Lung microvascular endothelial cell (primary cell): ENCODE results near the gene METRN. TPM values are rescaled to one million over a fixed set of nuclear protein-coding genes. Genes with fewer than 3 reads are reported as not detected.

Experiments used
- DNase-seq, 2 donors: peaks; one replicate each; pipeline versions ENCODE4 v3.0.0 to v3.0.0-alpha.2; 2010; ENCODE audit warnings: low read depth in 2 of 2
- total RNA-seq: library from RNA; depleted of rRNA; stranded (reverse); fragments of >200 nt; gene quantifications from 2 replicates; pipeline ENCODE4 v1.2.1, GENCODE V29; 2014

Gene METRN
- total RNA-seq, 1 donor from 2014 or later = 13.1 TPM

DNA sequence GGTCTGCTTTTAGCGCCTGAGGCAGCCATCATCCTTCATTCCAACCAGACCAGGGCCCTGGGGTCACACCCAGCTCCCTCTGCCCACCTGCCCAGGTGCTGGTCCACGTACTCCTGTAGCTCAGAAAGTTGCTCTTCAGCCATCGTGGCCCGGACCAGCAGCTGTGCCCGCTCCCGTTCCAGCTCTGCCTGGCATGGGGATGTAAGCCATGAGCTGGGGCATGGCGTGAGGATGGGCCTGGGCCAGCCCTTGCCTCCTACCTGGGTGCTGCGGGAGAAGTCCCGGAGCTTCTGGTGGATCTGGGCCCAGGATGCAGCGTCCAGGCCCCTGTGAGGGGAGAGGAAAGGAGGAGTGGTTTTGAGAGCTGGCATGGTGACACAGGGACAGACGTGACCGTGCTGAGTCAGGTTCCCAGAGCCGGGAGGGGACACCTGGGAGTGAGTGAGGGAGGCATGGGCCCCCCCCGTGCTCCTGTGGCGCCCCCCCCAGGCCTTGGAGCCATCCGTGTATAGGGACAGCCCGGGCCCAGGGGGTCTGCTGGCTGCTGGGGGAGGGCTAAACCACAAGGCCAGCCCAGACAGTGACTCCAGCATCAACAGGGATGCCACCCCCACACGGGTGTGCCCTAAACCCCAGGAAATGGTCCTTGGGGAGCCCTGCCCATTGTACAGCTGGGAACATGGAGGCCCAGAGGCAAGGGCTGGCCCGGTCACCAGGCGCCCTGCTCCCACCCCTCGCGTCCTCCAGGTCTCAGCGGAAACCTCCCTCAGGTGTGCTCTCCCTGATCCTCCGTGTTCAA, 8.1 kb downstream of the METRN start:
- no peak for DNase-seq

DNA sequence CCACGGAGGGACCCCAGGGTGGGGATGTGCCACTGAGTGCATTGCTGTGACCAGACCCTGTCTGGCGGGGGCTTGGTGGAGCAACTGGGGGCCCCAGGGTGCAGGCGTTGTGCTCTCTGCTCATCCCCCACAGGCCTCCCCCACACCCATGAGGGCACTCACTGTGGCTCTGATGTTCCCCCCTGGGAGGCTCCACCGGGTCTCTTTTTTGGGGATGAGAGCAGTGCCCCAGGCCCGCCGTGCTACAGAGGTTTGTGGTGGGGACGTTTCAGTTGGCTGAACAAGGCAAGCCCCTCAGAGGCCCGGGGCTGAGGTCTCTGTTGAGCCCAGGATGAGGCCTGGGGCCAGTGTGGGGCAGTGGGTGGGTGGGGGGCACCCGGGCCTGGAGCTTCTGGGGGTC, 8.8 kb downstream of the METRN start:
- DNase-seq = no peak

DNA sequence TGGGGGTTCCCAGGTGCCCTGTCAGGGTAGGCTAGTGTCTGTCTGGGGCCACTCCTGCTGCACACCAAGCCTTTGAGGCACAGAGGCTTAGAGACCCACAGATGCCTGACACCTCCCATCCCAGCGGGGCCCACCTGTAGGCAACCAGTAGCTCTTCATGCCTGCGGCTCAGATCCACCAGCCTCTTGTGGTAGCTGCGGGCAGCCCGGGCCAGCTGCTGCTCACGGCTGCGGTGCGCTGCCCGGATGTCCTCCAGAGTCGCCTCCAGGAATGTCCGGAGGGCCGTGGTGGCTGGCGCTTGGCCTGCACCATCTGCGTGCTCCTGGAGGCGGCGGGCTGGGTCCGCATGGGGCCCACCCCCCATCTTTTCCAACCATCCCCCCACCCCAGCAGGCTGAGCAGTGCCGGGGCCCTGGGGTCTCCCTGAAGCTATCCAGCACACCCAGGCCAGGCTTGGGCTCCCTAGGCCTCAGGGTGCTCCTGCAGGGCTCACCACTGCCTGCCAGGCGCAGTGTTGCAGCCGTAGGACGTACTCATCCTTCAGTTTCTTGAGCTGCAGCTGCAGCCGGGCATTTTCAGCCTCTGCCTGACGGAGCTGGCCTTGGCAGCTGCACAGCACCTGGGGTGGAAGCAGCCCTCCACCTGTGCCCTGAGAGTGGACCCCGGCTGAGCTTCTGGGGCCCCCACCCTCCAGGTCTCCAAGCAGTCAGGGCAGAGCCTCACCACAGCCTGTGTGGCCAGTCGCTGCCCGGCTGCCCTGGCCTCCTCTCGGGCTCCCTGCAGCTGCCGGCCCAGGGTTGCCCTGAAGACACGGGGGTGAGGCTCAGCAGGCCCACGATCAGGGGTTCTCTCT, 9.5 kb downstream of the METRN start:
- no peak for DNase-seq

DNA sequence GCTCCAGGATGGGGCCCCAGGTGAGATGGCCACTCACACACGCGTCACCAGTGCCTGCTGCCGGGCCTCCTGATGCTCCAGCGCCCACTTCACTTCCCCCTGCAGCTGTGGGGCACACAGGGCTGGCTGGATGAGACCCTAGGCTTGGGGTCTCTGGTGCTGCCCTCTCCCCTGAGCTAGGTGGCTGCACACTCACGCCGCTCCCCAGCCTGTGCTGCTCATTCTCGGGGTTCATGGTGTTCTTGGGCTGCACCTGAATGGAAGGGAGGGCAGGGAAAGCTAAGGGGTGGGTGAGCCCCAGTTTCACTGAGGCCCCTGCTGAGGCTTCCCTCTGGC, 10.1 kb downstream of the METRN start:
- DNase-seq = no peak

DNA sequence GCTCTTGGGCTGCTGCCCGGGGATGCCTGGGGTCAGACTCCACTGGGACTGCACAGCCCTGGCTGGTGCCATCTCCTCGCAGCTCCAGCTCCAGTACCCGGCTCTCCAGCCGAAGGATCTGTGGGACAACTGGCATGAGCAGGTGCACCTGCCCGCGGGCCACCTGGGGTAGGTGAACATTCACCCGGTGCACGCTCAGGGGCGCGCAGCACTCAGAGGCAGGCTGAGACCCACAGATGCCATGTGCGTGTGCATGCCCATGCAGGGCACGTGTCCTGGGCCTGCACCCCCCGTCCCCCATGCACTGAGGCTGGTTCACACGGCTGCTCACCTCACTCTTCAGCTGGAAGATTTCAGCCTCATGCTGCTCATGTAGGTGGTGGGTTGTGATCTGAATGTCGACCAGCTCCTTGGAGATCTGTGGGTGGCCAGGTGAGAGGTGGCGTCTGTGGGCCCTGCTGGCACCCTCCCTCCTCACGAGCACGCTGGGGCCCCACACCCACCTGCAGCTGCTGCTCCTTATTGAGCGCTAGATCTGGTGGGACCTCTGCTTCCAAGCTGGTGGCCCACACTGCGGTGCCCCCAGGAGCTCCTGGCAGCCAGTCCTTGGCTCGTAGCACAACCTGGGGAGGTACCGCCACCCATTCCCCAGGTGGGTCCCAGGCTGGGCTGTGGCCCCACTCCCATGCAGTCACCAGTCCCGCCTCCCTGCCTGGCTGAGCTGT, 10.7 kb downstream of the METRN start:
- DNase-seq = no peak

DNA sequence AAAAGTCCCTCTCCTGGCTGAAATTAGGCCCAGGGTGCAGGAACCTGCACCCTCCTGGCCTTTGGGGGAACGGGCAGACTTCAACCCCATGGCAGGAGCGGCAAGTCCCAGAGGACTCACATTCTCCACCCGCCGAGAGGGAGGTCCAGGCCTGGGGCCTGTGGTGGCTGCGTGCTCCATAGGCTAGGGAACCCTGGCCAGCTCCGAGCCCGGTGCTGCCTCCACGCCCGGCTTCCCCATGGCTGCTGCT, 11.2 kb downstream of the METRN start:
- DNase-seq = no peak

DNA sequence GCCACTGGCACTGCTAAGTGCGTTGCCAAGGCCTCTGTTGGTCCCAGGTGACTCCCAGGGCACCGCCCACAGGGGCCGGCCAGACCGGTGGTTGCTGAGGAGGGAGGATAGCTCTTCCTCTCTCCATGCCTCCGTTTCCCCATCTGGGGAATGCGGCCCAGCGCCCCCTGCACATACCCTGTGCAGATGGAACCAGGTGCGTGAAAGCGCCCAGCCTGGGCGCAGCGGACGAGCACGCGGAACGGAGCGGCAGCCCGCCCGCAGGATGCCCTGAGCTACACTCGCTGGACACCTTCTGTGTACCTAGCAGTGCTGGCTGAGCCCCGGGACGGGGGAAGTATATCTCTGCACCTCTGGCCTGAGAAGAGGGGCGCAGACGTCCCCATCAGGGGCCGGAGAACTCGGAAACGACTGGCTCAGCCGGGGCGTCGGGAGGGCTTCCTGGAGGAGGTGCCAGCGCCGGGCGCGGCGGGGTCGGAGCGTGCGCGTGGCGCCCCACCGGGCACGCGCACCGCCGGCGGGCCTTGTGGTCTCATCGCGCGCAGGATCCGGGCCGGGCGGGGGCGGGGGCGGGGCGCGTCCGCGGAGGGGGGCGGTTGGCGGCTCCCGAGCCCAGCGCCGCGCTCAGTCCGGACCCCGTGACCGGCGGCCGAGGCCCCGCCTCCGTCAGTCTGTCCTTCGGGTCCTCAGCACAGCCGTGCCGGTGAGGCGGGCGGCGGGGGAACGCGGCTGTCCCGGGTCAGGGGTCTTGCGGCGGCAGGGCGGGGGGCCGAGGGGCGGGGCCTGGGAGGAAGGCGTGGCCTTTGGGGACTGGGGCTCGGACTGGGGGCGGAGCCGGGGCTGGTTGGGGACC, 11.7 kb downstream of the METRN start, which contains the start of the genes CCDC78 and HAGHL:
CCDC78 (minus strand) TSS at position 6 of the 853 bp plus-strand sequence. CDS start 76 bp downstream, outside the sequence.
HAGHL (plus strand) TSS at position 669 of the 853 bp plus-strand sequence. CDS start 404 bp downstream, outside the sequence.
- DNase-seq = peak; percentile 30 to 56

DNA sequence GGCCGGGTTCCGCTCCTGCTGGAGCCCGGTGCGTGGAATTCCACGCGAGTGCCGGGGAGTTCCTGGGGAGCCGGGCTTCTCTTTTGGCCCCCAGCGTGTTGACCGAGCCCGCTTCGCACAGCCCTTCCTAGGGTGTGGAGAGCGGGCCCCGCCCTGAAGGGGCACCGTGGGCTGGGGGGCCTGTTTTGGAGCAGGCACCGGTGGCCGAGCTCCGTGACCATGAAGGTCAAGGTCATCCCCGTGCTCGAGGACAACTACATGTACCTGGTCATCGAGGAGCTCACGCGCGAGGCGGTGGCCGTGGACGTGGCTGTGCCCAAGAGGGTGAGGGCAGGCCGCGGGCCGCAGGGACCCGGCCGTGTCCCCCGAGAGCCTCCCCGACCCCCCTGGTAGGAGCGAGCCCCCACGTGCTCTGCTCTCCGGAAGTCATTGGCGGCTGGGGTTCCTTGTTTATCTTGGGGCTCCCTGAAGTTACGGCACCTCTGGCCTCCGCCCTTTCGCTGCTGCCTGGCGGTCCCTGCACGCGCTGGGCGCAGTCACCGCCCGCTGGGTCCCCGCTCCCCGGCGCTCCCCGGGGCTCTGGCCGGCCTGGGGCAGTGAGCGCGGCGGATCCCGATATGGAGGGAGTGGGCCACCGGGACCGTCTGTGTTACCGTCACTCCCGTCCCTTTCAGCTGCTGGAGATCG, 12.5 kb downstream of the METRN start:
- no peak for DNase-seq

DNA sequence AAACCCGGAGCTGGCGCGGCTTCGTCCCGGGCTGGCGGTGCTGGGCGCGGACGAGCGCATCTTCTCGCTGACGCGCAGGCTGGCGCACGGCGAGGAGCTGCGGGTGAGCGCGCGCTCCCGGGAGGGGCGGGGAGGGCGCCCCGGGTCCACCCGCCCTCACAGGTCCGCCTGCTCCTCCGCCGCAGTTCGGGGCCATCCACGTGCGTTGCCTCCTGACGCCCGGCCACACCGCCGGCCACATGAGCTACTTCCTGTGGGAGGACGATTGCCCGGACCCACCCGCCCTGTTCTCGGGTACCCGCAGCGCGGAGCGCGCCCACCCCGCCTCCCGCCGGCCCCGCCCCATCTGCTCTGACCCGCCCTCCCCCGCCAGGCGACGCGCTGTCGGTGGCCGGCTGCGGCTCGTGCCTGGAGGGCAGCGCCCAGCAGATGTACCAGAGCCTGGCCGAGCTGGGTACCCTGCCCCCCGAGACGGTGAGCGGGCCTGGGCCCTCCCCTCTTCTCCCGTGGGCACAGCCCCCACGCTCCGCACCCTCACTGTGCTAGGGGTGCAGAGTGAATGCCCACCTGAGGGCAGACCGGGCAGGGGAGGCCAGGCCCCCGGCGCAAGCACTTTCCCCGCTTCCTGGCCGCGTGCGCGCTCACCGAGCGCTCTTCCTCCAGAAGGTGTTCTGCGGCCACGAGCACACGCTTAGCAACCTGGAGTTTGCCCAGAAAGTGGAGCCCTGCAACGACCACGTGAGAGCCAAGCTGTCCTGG, 13.4 kb downstream of the METRN start:
- DNase-seq = peak; percentile 65 to 76

DNA sequence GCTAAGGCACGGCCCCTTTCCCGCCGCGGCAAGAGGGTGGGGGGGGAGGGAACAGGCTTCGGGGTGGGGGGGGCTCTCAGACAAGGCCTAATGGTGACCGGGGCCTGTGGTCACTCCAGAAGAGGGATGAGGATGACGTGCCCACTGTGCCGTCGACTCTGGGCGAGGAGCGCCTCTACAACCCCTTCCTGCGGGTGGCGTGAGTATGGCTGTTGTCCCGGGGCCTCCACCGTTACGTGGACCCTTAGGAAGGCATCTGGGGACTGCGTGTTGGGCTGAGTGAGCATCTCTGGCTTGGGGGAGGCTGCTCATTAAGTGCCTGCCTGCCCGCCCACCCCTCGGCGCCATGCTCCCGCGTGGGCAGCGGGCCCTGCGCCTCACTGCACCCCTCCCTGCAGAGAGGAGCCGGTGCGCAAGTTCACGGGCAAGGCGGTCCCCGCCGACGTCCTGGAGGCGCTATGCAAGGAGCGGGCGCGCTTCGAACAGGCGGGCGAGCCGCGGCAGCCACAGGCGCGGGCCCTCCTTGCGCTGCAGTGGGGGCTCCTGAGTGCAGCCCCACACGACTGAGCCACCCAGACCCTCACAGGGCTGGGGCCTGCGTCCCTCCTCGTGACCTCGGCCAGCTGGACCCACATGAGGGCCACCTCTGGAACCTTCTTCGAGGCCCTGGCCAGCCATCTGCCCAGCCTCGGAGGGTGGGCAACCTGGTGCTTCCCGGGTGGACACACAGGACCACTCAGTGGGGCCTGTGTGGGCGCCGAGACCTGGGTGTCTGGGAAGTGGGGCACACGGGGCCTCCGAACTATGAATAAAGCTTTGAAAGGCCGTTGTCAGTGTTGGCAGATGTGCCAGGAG, 14.2 kb downstream of the METRN start:
- DNase-seq = no peak

DNA sequence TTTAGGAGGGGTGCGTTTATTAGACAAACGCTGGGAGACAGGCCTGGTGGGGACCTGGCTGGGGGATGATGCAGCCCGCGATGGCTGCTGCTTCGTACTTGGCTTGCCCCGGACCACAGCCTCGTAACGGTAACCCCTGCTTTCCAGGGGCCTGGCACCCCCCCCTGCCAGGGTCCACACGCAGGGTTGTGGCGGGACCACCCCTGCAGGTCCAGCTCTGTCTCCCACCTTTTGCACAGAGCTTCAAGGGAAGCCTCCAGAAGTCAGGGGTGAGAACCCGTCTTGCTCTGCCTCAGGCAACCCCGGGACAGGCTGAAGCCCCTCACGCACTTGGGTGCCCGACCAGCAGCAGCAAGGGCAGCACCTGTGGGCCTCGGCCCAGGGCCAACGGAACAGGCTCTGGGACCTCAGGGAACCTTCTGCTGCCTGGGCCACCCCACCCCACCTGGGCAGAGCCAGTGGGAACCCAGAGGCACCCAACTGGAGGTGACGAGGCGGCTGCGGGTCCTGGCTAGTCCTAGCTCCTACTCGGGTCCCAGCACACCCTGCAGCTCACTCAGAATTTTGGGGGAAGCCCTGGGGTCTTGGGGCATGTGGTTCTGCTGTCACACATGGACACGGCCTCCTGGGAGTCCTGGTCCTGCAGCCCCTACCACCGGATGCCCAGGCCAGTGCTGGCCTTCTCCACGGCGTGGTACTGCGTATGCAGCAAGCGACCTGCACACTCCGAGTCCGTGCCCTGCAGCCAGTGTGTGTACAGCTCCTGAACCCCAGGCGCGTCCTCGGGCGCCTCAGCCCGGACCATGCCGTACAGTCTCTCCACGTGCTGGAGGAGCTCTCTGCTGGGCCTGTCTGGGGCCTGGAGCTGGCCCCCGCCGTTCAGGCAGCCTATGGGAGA, 15.1 kb downstream of the METRN start:
- no peak for DNase-seq

DNA sequence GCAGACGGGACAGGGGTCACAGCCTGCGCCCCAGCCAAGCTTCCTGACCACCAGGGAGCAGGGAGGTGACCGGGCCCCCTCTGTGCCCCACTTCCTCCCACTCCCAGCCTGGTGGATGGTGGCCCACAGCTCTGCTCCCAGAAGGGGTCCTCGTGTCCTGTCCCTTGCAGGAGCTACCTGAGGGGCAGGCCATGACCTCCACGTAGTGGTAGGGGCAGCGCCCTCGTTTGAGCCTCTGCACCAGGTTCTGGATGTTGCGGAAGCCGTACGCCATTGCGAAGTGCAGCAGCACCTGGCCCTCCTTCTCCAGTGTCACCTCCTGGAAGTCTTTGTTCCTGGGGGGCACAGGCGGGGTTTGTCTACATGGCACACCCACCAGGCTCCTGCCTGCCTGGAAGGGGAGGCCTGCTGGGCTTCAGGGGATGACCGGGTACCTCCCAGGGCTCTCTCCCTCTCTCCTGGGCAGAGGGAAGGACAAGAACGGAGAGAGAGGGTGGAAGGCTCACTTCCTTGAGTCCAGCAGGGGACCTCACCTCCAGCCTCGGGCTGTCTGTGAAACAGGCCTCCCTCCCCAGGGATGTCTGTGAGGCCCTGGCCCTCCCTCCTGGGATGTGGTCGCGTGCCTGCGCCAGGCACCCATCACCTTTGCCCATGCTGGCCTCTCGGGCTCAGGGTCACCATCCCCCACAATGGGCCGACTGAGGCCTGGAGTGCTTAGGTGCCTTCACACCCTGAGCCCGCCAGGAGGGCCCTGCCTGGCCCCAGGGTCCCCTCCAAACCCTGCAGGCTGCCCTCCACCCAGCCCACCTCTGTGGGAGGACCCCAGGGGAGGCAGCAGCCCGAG, 16.0 kb downstream of the METRN start:
- DNase-seq = no peak

DNA sequence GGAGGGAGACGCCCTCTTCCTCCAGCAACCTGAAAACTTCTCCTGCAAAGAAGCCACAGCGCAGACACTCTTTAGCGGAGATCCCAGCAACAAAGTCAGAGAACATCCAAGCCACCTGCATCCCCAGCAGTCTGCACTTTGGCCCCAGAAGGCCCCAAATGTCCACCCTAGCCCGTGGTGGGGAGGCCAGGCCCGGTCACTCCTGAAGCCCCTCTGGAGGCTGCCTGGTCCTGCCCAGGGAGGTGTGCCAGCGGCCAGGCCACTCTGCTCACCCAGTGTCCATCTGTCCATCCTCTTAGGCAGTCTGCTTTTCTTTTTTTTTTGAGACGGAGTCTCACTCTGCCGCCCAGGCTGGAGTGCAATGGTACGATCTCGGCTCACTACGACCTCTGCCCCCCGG, 17.4 kb downstream of the METRN start:
- no peak for DNase-seq

DNA sequence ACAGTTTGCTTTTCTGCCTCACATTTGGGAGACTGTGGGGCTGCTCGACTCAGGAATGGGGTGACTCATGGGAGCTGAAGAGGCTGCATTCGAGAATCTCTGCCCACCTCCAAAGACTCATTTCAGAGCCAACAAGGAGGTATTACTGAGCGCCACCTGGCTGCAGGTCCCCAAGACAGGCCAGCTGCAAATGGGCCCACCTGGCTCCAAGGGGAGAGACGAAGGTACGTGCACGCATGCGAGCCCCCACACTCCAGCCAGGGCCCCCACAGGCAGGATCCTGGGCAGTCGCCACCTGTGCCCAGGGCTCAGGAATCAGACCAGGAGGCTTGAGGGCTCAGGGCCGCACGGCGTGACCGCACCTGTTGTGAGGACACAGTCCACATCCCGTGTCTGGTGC, 18.0 kb downstream of the METRN start:
- DNase-seq = no peak

DNA sequence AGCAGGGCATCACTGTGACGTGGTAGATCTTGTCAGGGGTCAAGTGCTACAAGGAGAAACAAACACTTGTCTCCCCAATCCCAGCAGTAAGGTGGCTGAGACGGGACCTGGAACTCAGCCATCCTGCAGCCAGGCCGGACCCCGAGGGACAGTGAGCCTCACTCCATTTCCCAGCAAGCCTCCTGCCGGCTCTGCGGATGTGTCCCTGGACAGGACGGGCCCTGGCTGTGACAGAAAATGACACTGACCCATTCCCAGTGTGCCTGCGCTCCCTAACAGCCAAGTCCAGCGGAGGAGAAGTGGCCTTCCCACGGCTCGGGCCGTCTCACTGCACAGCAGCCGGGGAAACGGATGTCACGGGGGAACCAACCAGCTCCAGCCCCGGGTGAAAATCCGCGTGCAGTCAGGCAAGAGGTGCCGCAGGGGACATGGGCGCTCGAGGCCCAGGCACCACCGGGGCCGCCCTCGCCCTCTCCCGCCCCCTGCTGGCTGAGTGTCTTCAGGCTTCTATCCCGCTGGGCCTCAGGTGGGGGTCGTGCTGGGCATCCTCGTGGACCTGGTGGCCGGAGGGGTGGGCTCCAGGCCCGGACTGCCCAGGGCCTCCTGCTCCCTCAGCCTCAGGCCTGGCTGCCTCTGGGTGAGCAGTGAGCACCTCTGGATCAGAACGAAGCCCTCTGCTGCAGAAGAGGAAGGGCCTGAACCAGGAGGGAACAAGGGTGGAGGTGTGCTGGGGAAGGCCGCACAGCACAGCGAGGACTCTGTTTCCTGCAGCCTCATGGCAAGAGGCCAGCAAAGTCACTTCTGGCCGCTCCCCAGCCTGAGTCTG, 18.7 kb downstream of the METRN start:
- no peak for DNase-seq
